ENCODE results near the gene ROCK2. TPM values are rescaled to one million over a fixed set of nuclear protein-coding genes. Genes with fewer than 3 reads are reported as not detected.
A peak's percentile ranks its signal among the peaks of the same experiment; 100 is the strongest.

Gene ROCK2
- total RNA-seq, 4 donors from 2014 or later = 18.0 to 34.8 (median 23.2) TPM

- TF ChIP-seq POLR2A (IDR thresholded peaks at IDR 0.05) = no peak
- TF ChIP-seq CTCF (IDR thresholded peaks at IDR 0.05) = peak in 1 of 3 donors; percentile 25
- H3K4me3 ChIP-seq (ENCODE audit: low read depth, poor library complexity, severe bottlenecking) = no peak overlapping the region
- DNase-seq (ENCODE audit: low spot score in 2 of 2) = no peak
- 70 to 71% methylated on average over 7 of the region's 7 CpGs for WGBS, 2 donors
- intact Hi-C loops (cut with DNase I; ENCODE audit: low total_unique reads) = no loop called here
These were observed 20.9 kb upstream of the ROCK2 start for GRCh38 chr2:11365096-11365879.

- no peak overlapping the region for H3K4me3 ChIP-seq (ENCODE audit: low read depth, poor library complexity, severe bottlenecking)
- DNase-seq (ENCODE audit: low spot score in 2 of 2) = no peak
- intact Hi-C loops (cut with DNase I; ENCODE audit: low total_unique reads) = no loop called here
- 95 to 97% methylated on average over 7 of the region's 7 CpGs for WGBS, 2 donors
- TF ChIP-seq CTCF (IDR thresholded peaks at IDR 0.05) (no peak), POLR2A (IDR thresholded peaks at IDR 0.05) (no peak)
These were observed 20.1 kb upstream of the ROCK2 start for GRCh38 chr2:11364565-11364887.

GRCh38 chr2:11363868-11364564 is 19.6 kb upstream of the ROCK2 start:
- no peak for DNase-seq (ENCODE audit: low spot score in 2 of 2)
- TF ChIP-seq CTCF (IDR thresholded peaks at IDR 0.05) (no peak), POLR2A (IDR thresholded peaks at IDR 0.05) (no peak)
- WGBS, 2 donors = 87 to 90% methylated on average over 10 of the region's 10 CpGs
- H3K4me3 ChIP-seq (ENCODE audit: low read depth, poor library complexity, severe bottlenecking) = no peak overlapping the region
- intact Hi-C loops (cut with DNase I; ENCODE audit: low total_unique reads) = no loop called here

- H3K4me3 ChIP-seq (ENCODE audit: low read depth, poor library complexity, severe bottlenecking) = no peak overlapping the region
- WGBS, 2 donors = 85 to 86% methylated on average over 8 of the region's 8 CpGs
- no peak for DNase-seq (ENCODE audit: low spot score in 2 of 2)
- TF ChIP-seq CTCF (IDR thresholded peaks at IDR 0.05) (no peak), POLR2A (IDR thresholded peaks at IDR 0.05) (no peak)
- intact Hi-C loops (cut with DNase I; ENCODE audit: low total_unique reads) = no loop called here
These were observed 15.4 kb upstream of the ROCK2 start for GRCh38 chr2:11359865-11360264.

- peak in 1 of 3 donors; percentile 98 for TF ChIP-seq CTCF (IDR thresholded peaks at IDR 0.05)
- no peak for TF ChIP-seq POLR2A (IDR thresholded peaks at IDR 0.05)
- DNase-seq (ENCODE audit: low spot score in 2 of 2) = no peak
- 75 to 92% methylated on average over 6 to 7 of the region's 7 CpGs for WGBS, 2 donors
- intact Hi-C loops (cut with DNase I; ENCODE audit: low total_unique reads) = no loop called here
- no peak overlapping the region for H3K4me3 ChIP-seq (ENCODE audit: low read depth, poor library complexity, severe bottlenecking)
These were observed 13.1 kb upstream of the ROCK2 start for GRCh38 chr2:11357428-11357972.
